GM12878 (cell line): ENCODE results near the gene TMUB1. TPM values are rescaled to one million over a fixed set of nuclear protein-coding genes. Genes with fewer than 3 reads are reported as not detected.

Experiments used
- ATF3 ChIP-seq: IDR thresholded peaks from 2 replicates; pipeline ENCODE4 v1.6.1; 2011; ENCODE audit warnings: low read depth, mild to moderate bottlenecking, low read length, moderate library complexity, borderline replicate concordance; ENCODE audit errors: extremely low read depth
- BCL11A ChIP-seq: IDR thresholded peaks from 2 replicates; pipeline ENCODE4 v1.6.1; 2011; ENCODE audit warnings: low read depth, low read length
- BHLHE40 ChIP-seq, 2 experiments: fragments of 450-650 bp in 1 of 2; IDR thresholded peaks; 2 replicates each; pipeline ENCODE4 v1.6.1; 2011 to 2017; ENCODE audit warnings: low read depth in 2 of 2, borderline replicate concordance in 1 of 2, improper control_type of control experiment in 1 of 2, low read length in 1 of 2, mild to moderate bottlenecking in 1 of 2
- CHD2 ChIP-seq: IDR thresholded peaks from 2 replicates; pipeline ENCODE4 v1.6.1; 2011; ENCODE audit warnings: low read depth, low read length, improper control_type of control experiment, borderline replicate concordance
- IKZF1 ChIP-seq: fragments of 450-650 bp; conservative IDR thresholded peaks from 2 replicates; pipeline ENCODE4 v1.6.1; 2017; ENCODE audit warnings: antibody characterized with exemption, mild to moderate bottlenecking
- NR2C1 ChIP-seq: fragments of 450-650 bp; IDR thresholded peaks from 2 replicates; pipeline ENCODE4 v1.6.1; 2017; ENCODE audit warnings: antibody characterized with exemption, mild to moderate bottlenecking, moderate library complexity
- POLR2A ChIP-seq: IDR thresholded peaks from 2 replicates; pipeline ENCODE4 v1.6.1; 2011; ENCODE audit warnings: low read depth, mild to moderate bottlenecking, low read length
- POLR2AphosphoS2 ChIP-seq: IDR thresholded peaks from 2 replicates; pipeline ENCODE4 v1.6.1; 2011; ENCODE audit warnings: low read depth, mild to moderate bottlenecking, low read length, improper control_type of control experiment, moderate library complexity
- POLR2AphosphoS5 ChIP-seq: IDR thresholded peaks from 2 replicates; pipeline ENCODE4 v1.6.1; 2011; ENCODE audit warnings: mild to moderate bottlenecking, low read length, inconsistent platforms
- RAD21 ChIP-seq: IDR thresholded peaks from 2 replicates; pipeline ENCODE4 v1.6.1; 2011; ENCODE audit warnings: mild to moderate bottlenecking, low read depth, low read length, moderate library complexity; ENCODE audit not compliant: insufficient read depth
- SMARCA5 ChIP-seq: fragments of 450-650 bp; IDR thresholded peaks from 2 replicates; pipeline ENCODE4 v1.6.1; 2017; ENCODE audit warnings: mild to moderate bottlenecking
- ZNF687 ChIP-seq: fragments of 450-650 bp; IDR thresholded peaks from 2 replicates; pipeline ENCODE4 v1.6.1; 2017; ENCODE audit warnings: mild to moderate bottlenecking, moderate library complexity
- polyA plus RNA-seq, 11 experiments: library from polyadenylated mRNA; depleted of rRNA in 4 of 11; unstranded in 6 of 11; stranded (reverse) in 5 of 11; fragments of >200 nt; fragmentation: Nextera tagmentation in 4 of 11; fragmentation: Illumina TruSeq in 1 of 11; extraction: Ambion mirVana in 4 of 11; extraction: Trizol in 1 of 11; gene quantifications; 1 replicate in 1 of 11; 2 replicates in 10 of 11; pipeline versions ENCODE4 v1.2.1 to v1.2.3, GENCODE V29; 2011 to 2016; ENCODE audit warnings: inconsistent platforms in 2 of 11, missing spikeins in 2 of 11, low read depth in 1 of 11
- total RNA-seq, 4 experiments: library from RNA; depleted of rRNA in 3 of 4; stranded (reverse); fragments of >200 nt in 3 of 4; fragmentation: Illumina TruSeq in 1 of 4; extraction: Trizol in 1 of 4; gene quantifications; 2 replicates each; pipeline versions ENCODE4 v1.2.1 to v1.2.3, GENCODE V29; 2013 to 2021
- TF ChIP-seq, protein P1 (sequence below): fragments of 450-650 bp; IDR thresholded peaks from 2 replicates; pipeline ENCODE4 v1.6.1; 2017; ENCODE audit warnings: mild to moderate bottlenecking, moderate library complexity

The TMUB1 gene
- total and polyA plus RNA-seq, 10 of the 15 experiments (the other 5 are each of a cell fraction or from before 2014, with no cell fraction given): 0.27 to 79.5 (median 41.3) TPM; not detected in 1

DNA sequence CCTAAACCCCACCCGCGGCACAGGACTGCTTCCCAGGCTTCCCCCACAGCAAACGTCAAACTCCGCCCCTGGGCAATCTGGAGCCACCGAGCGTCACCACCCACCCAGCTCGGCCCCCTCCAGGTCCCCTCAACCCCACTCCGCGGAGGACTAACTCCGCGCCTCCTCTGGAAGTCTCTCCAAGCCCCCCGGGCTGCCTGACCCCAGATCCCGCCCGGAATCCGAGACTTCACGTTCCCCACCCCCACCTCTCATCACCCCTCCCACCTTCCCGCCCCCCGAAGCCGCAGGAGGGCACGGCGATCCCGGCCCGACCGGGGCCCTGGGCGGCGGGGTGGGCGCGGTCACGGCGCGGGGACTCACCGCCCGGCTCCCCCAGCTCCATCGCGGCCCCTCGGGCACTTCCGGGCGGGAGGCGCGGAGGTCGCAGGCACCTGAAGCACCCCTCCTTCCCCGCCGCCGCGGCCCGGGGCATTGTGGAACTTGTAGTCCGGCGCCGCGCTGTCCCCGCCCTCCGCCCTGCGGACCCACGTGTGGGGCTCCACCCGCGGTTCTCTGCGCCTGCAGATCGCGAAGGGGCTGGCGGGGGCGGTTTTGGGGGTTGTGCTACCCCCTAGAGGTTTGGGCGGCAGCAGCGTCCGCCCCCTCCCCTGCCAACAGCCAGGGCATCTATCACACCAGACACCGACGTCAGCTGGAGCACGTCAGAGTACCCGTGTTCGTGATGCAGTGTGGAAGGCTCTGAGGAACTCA, at the start of gene TMUB1 (continued):
- 0 out of 2 replicates have a peak, but pooled peaks have one; percentile 35 for TF ChIP-seq POLR2AphosphoS2
- peak; percentile 68 for TF ChIP-seq NR2C1
- TF ChIP-seq ZNF687: 0 out of 2 replicates have a peak, but pooled peaks have one; percentile 30
- peak; percentile 30; the same call in 1 of the 2 replicates for TF ChIP-seq CHD2
- peak; percentile 73 for TF ChIP-seq POLR2A
- TF ChIP-seq RAD21: no peak
- TF ChIP-seq POLR2AphosphoS5: no peak
- TF ChIP-seq IKZF1: peak; percentile 86
- TF ChIP-seq BCL11A: no peak
- TF ChIP-seq BHLHE40 (IDR thresholded peaks at IDR 0.05; ENCODE audit: borderline replicate concordance in 1 of 2, low read depth in 2 of 2, low read length in 1 of 2): peak in 1 of 2 experiments; percentile 68; a peak in 1 of 4 replicates
- TF ChIP-seq ATF3: 0 out of 2 replicates have a peak, but pooled peaks have one; percentile 7
- TF ChIP-seq SMARCA5: 0 out of 2 replicates have a peak, but pooled peaks have one; percentile 19
- TF ChIP-seq, protein P1, sequence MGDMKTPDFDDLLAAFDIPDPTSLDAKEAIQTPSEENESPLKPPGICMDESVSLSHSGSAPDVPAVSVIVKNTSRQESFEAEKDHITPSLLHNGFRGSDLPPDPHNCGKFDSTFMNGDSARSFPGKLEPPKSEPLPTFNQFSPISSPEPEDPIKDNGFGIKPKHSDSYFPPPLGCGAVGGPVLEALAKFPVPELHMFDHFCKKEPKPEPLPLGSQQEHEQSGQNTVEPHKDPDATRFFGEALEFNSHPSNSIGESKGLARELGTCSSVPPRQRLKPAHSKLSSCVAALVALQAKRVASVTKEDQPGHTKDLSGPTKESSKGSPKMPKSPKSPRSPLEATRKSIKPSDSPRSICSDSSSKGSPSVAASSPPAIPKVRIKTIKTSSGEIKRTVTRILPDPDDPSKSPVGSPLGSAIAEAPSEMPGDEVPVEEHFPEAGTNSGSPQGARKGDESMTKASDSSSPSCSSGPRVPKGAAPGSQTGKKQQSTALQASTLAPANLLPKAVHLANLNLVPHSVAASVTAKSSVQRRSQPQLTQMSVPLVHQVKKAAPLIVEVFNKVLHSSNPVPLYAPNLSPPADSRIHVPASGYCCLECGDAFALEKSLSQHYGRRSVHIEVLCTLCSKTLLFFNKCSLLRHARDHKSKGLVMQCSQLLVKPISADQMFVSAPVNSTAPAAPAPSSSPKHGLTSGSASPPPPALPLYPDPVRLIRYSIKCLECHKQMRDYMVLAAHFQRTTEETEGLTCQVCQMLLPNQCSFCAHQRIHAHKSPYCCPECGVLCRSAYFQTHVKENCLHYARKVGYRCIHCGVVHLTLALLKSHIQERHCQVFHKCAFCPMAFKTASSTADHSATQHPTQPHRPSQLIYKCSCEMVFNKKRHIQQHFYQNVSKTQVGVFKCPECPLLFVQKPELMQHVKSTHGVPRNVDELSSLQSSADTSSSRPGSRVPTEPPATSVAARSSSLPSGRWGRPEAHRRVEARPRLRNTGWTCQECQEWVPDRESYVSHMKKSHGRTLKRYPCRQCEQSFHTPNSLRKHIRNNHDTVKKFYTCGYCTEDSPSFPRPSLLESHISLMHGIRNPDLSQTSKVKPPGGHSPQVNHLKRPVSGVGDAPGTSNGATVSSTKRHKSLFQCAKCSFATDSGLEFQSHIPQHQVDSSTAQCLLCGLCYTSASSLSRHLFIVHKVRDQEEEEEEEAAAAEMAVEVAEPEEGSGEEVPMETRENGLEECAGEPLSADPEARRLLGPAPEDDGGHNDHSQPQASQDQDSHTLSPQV: no peak
